GM23248 (cell line): Measurements from ENCODE around the gene TUBB1. TPM values are rescaled to one million over a fixed set of nuclear protein-coding genes. Genes with fewer than 3 reads are reported as not detected.
"Not testable (repeated sequence)": the region's sequence is repeated elsewhere in the genome, so short reads cannot be mapped to it uniquely, and the experiment has no call there.

Experiments used
- DNase-seq: peaks from one replicate; pipeline ENCODE4 v3.0.0-alpha.2; 2015
- H2AFZ ChIP-seq: fragments of 200-600 bp; sonication (generic); 2 replicates; pipeline ENCODE4 v1.6.1; 2016; ENCODE audit warnings: antibody characterized with exemption
- H3F3A ChIP-seq: fragments of 200-600 bp; sonication (generic); 2 replicates; pipeline ENCODE4 v1.6.1; 2016; ENCODE audit warnings: mild to moderate bottlenecking, antibody characterized with exemption, mixed run types; ENCODE audit not compliant: insufficient read depth
- H3K27ac ChIP-seq: fragments of 200-600 bp; sonication (generic); 2 replicates; pipeline ENCODE4 v1.5.1; 2016; ENCODE audit warnings: mild to moderate bottlenecking
- H3K27me3 ChIP-seq: fragments of 200-600 bp; sonication (generic); replicated peaks from 2 replicates; pipeline ENCODE4 v1.6.1; 2016; ENCODE audit warnings: mild to moderate bottlenecking; ENCODE audit not compliant: insufficient read depth
- H3K36me3 ChIP-seq: fragments of 200-600 bp; sonication (generic); 2 replicates; pipeline ENCODE4 v1.6.1; 2016; ENCODE audit warnings: low read depth, mild to moderate bottlenecking
- H3K4me1 ChIP-seq: fragments of 200-600 bp; sonication (generic); 2 replicates; pipeline ENCODE4 v1.6.1; 2016; ENCODE audit warnings: mild to moderate bottlenecking; ENCODE audit not compliant: insufficient read depth
- H3K4me2 ChIP-seq: fragments of 200-600 bp; sonication (generic); one replicate; pipeline ENCODE4 v1.6.1; 2016; ENCODE audit warnings: mild to moderate bottlenecking; ENCODE audit not compliant: unreplicated experiment
- H3K4me3 ChIP-seq: fragments of 200-600 bp; sonication (generic); 2 replicates; pipeline ENCODE4 v1.5.1; 2016; ENCODE audit warnings: mild to moderate bottlenecking
- H3K79me2 ChIP-seq: fragments of 200-600 bp; sonication (generic); 2 replicates; pipeline ENCODE4 v1.6.1; 2016; ENCODE audit warnings: mild to moderate bottlenecking; ENCODE audit not compliant: insufficient read depth
- H3K9ac ChIP-seq: fragments of 200-600 bp; sonication (generic); 2 replicates; pipeline ENCODE4 v1.6.1; 2016; ENCODE audit warnings: mild to moderate bottlenecking
- H3K9me2 ChIP-seq: fragments of 200-600 bp; sonication (generic); 2 replicates; pipeline ENCODE4 v1.6.1; 2016; ENCODE audit warnings: mixed run types, mild to moderate bottlenecking, moderate library complexity; ENCODE audit not compliant: insufficient read depth
- H3K9me3 ChIP-seq: fragments of 200-600 bp; sonication (generic); one replicate; pipeline ENCODE4 v1.6.1; 2017; ENCODE audit warnings: low read depth
- H4K20me1 ChIP-seq: fragments of 200-600 bp; sonication (generic); 2 replicates; pipeline ENCODE4 v1.6.0; 2016; ENCODE audit not compliant: insufficient read depth
- EZH2 ChIP-seq: fragments of 200-600 bp; sonication (generic); IDR thresholded peaks from 2 replicates; pipeline ENCODE4 v1.6.1; 2018; ENCODE audit warnings: antibody characterized with exemption, mild to moderate bottlenecking; ENCODE audit not compliant: insufficient read depth, poor library complexity, severe bottlenecking
- EZH2phosphoT487 ChIP-seq: fragments of 200-600 bp; sonication (generic); IDR thresholded peaks from 2 replicates; pipeline ENCODE4 v1.6.1; 2018; ENCODE audit warnings: antibody characterized with exemption, moderate library complexity, mild to moderate bottlenecking, low read depth; ENCODE audit not compliant: insufficient read depth
- WGBS, 2 experiments: methylation state at CpG; one replicate each; pipeline ENCODE4 v1.1.6; 2015 to 2017; ENCODE audit warnings: low lambda C conversion rate in 2 of 2, low coverage in 1 of 2; ENCODE audit errors: missing lambda C conversion rate in 2 of 2; 5-methylcytosine and 5-hydroxymethylcytosine counted together
- in situ Hi-C: fragments of 300-500 bp; cut with MboI; formaldehyde crosslinking; loops from 2 replicates; pipeline ENCODE4 v1.15.0; 2020
- polyA plus RNA-seq: library from polyadenylated mRNA; unstranded; fragments of >200 nt; fragmentation: Nextera tagmentation; extraction: Ambion mirVana; gene quantifications from 2 replicates; pipeline ENCODE4 v1.2.1, GENCODE V29; 2016
- total RNA-seq: library from RNA; depleted of rRNA; stranded (reverse); fragments of >200 nt; shearing (Covaris generic); gene quantifications from 2 replicates; pipeline ENCODE4 v1.2.3, GENCODE V29; 2014

Gene TUBB1
- total and polyA plus RNA-seq, 2 experiments from 2014 or later: 0.09 TPM; not detected in 1

GRCh38 chr20:59010321-59010994 is 8.8 kb upstream of the TUBB1 start:
- Histone ChIP-seq H3K4me2 (peak overlapping the region; percentile 59), H3K4me3 (no peak overlapping the region), H3K36me3 (no peaks in the 10 kb centered on the region), H3K4me1 (peaks cover 33% of the 10 kb centered on the region), H3K27me3 (no peaks in the 10 kb centered on the region), H3K9me3 (no peaks in the 10 kb centered on the region), H4K20me1 (no peaks in the 10 kb centered on the region), H2AFZ (peak overlapping the region; percentile 73), H3F3A (peaks cover 19% of the 10 kb centered on the region), H3K9ac (peak overlapping the region; percentile 50), H3K27ac (peak overlapping the region; percentile 91), H3K79me2 (peaks cover 14% of the 10 kb centered on the region), H3K9me2 (no peaks in the 10 kb centered on the region)
- no peak for DNase-seq
- WGBS, 2 experiments: 85 to 87% methylated on average over 8 of the region's 8 CpGs
- in situ Hi-C loops: loop anchor here (25.0 kb wide), 1 partner anchor 773 kb away; the partner anchor contains the start of gene ANKRD60
- TF ChIP-seq EZH2 (no peak), EZH2phosphoT487 (no peak)

- Histone ChIP-seq H3K9me2 (no peaks in the 10 kb centered on the region), H3K9me3 (no peaks in the 10 kb centered on the region), H3K4me3 (no peak overlapping the region), H3K9ac (peak overlapping the region; percentile 50), H3K27ac (peak overlapping the region; percentile 91), H3F3A (peaks cover 19% of the 10 kb centered on the region), H3K4me2 (peak overlapping the region; percentile 59), H3K79me2 (peaks cover 6% of the 10 kb centered on the region), H4K20me1 (no peaks in the 10 kb centered on the region), H3K4me1 (peaks cover 26% of the 10 kb centered on the region), H3K36me3 (no peaks in the 10 kb centered on the region), H2AFZ (peak overlapping the region; percentile 73), H3K27me3 (no peaks in the 10 kb centered on the region)
- DNase-seq: peak; percentile 91
- in situ Hi-C loops: loop anchor here (25.0 kb wide), 1 partner anchor 774 kb away; the partner anchor contains the start of gene ANKRD60
- 40 to 46% methylated on average over 17 of the region's 17 CpGs for WGBS, 2 experiments
- no peak for TF ChIP-seq EZH2
- no peak for TF ChIP-seq EZH2phosphoT487
Measured at GRCh38 chr20:59010995-59011873, 8.0 kb upstream of the TUBB1 start.

GRCh38 chr20:59011874-59012157 is 7.4 kb upstream of the TUBB1 start:
- not testable (repeated sequence) for H3K27me3 ChIP-seq, H3K36me3 ChIP-seq, H3K9me2 ChIP-seq, H3K4me2 ChIP-seq, H4K20me1 ChIP-seq, H3K27ac ChIP-seq, H3K9me3 ChIP-seq, H3K79me2 ChIP-seq, DNase-seq, H3K4me3 ChIP-seq, H3K9ac ChIP-seq
- H2AFZ ChIP-seq: peak overlapping the region; percentile 73; the same call in 1 of the 2 replicates
- in situ Hi-C loops: loop anchor here (25.0 kb wide), 1 partner anchor 775 kb away; the partner anchor contains the start of gene ANKRD60
- peaks cover 28% of the 10 kb centered on the region for H3K4me1 ChIP-seq
- 92 to 96% methylated on average over 3 of the region's 3 CpGs for WGBS, 2 experiments
- peaks cover 19% of the 10 kb centered on the region for H3F3A ChIP-seq

GRCh38 chr20:59013031-59013951 is 5.9 kb upstream of the TUBB1 start:
- H3K79me2 ChIP-seq: no peaks in the 10 kb centered on the region
- no peak for TF ChIP-seq EZH2
- TF ChIP-seq EZH2phosphoT487: no peak
- no peaks in the 10 kb centered on the region for H3K27me3 ChIP-seq
- H3K27ac ChIP-seq: peak overlapping the region; percentile 60
- no peak for DNase-seq
- no peak overlapping the region for H2AFZ ChIP-seq
- peaks cover 19% of the 10 kb centered on the region for H3F3A ChIP-seq
- WGBS, 2 experiments: 87 to 90% methylated on average over 17 of the region's 17 CpGs
- H3K36me3 ChIP-seq: no peaks in the 10 kb centered on the region
- no peaks in the 10 kb centered on the region for H3K9me2 ChIP-seq
- no peaks in the 10 kb centered on the region for H4K20me1 ChIP-seq
- H3K4me2 ChIP-seq: no peak overlapping the region
- H3K4me3 ChIP-seq: no peak overlapping the region
- H3K9ac ChIP-seq: no peak overlapping the region
- in situ Hi-C loops: loop anchor here (25.0 kb wide), 1 partner anchor 776 kb away; the partner anchor contains the start of gene ANKRD60
- peaks cover 31% of the 10 kb centered on the region for H3K4me1 ChIP-seq
- H3K9me3 ChIP-seq: no peaks in the 10 kb centered on the region
